Measurements from ENCODE around the gene GCHFR.

Gene GCHFR

DNA sequence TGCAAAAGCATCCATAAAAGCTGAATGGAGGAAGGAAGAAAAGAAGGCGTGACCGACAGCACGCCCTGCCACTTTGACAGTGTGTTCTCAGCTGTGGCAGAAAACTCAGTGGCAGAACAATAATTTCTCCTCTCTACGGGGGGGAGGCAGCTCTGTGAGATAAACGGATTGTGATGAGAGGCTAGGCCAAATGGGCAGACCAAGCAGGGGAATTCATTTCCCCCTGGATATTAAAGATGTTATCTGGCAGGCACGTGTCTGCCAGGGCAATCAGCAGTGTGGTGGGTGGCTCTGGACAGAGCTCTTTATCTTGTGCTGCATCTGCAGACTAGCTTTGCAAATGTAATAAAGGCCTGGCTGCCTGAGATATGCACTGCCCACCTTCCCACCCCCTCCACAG, 6.9 kb upstream of the GCHFR start (continued):
- TF ChIP-seq, protein P1, sequence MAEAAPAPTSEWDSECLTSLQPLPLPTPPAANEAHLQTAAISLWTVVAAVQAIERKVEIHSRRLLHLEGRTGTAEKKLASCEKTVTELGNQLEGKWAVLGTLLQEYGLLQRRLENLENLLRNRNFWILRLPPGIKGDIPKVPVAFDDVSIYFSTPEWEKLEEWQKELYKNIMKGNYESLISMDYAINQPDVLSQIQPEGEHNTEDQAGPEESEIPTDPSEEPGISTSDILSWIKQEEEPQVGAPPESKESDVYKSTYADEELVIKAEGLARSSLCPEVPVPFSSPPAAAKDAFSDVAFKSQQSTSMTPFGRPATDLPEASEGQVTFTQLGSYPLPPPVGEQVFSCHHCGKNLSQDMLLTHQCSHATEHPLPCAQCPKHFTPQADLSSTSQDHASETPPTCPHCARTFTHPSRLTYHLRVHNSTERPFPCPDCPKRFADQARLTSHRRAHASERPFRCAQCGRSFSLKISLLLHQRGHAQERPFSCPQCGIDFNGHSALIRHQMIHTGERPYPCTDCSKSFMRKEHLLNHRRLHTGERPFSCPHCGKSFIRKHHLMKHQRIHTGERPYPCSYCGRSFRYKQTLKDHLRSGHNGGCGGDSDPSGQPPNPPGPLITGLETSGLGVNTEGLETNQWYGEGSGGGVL (tag by site-specific recombination; IDR thresholded peaks at IDR 0.05): no peak
- TF ChIP-seq KLF16 (tag by site-specific recombination; IDR thresholded peaks at IDR 0.05) (no peak), ZNF19 (tag by site-specific recombination; IDR thresholded peaks at IDR 0.05; ENCODE audit: low read depth) (no peak), ZNF169 (tag by site-specific recombination; IDR thresholded peaks at IDR 0.05) (no peak), ZNF155 (tag by site-specific recombination; IDR thresholded peaks at IDR 0.05) (no peak), ZNF658 (tag by site-specific recombination; IDR thresholded peaks at IDR 0.05) (no peak), RBAK (tag by site-specific recombination; IDR thresholded peaks at IDR 0.05) (no peak), ZNF792 (tag by site-specific recombination; IDR thresholded peaks at IDR 0.05) (no peak), ZNF626 (tag by site-specific recombination; IDR thresholded peaks at IDR 0.05) (no peak), FEZF1 (tag by site-specific recombination; IDR thresholded peaks at IDR 0.05) (peak; percentile 77), ZFP41 (tag by site-specific recombination; IDR thresholded peaks at IDR 0.05; ENCODE audit: borderline replicate concordance) (no peak), ZNF133 (tag by site-specific recombination; IDR thresholded peaks at IDR 0.05) (no peak), KLF10 (tag by site-specific recombination; IDR thresholded peaks at IDR 0.05) (0 out of 2 replicates have a peak, but pooled peaks have one; percentile 27), REPIN1 (tag by site-specific recombination; IDR thresholded peaks at IDR 0.05; ENCODE audit: low read depth) (no peak), KLF9 (tag by site-specific recombination; IDR thresholded peaks at IDR 0.05; ENCODE audit: low read depth) (peak; percentile 28; the same call in 1 of the 2 replicates), SCRT1 (tag by site-specific recombination; IDR thresholded peaks at IDR 0.05; ENCODE audit: borderline replicate concordance) (no peak), GFI1B (tag by site-specific recombination; IDR thresholded peaks at IDR 0.05) (no peak), SALL2 (tag by site-specific recombination; IDR thresholded peaks at IDR 0.05; ENCODE audit: borderline replicate concordance) (no peak), TRIM28 (IDR thresholded peaks at IDR 0.05; ENCODE audit: borderline replicate concordance, low read length) (no peak), ZNF354C (tag by site-specific recombination; IDR thresholded peaks at IDR 0.05; ENCODE audit: borderline replicate concordance, low read depth) (no peak), ZNF391 (tag by site-specific recombination; IDR thresholded peaks at IDR 0.05; ENCODE audit: borderline replicate concordance, low read depth) (no peak), ZNF707 (tag by site-specific recombination; IDR thresholded peaks at IDR 0.05) (no peak), ZSCAN23 (tag by site-specific recombination; IDR thresholded peaks at IDR 0.05) (no peak), ZNF561 (tag by site-specific recombination; IDR thresholded peaks at IDR 0.05; ENCODE audit: borderline replicate concordance) (no peak), ZNF747 (tag by site-specific recombination; IDR thresholded peaks at IDR 0.05) (no peak), ZBTB48 (tag by site-specific recombination; IDR thresholded peaks at IDR 0.05) (no peak), ZFP37 (tag by site-specific recombination; IDR thresholded peaks at IDR 0.05) (no peak), ZNF610 (tag by site-specific recombination; IDR thresholded peaks at IDR 0.05; ENCODE audit: borderline replicate concordance) (no peak), ZBTB21 (tag by site-specific recombination; IDR thresholded peaks at IDR 0.05) (no peak), ZNF660 (tag by site-specific recombination; IDR thresholded peaks at IDR 0.05) (no peak)
- TF ChIP-seq, protein P2, sequence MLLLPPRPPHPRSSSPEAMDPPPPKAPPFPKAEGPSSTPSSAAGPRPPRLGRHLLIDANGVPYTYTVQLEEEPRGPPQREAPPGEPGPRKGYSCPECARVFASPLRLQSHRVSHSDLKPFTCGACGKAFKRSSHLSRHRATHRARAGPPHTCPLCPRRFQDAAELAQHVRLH (tag by site-specific recombination; IDR thresholded peaks at IDR 0.05): no peak
- TF ChIP-seq, protein P3, sequence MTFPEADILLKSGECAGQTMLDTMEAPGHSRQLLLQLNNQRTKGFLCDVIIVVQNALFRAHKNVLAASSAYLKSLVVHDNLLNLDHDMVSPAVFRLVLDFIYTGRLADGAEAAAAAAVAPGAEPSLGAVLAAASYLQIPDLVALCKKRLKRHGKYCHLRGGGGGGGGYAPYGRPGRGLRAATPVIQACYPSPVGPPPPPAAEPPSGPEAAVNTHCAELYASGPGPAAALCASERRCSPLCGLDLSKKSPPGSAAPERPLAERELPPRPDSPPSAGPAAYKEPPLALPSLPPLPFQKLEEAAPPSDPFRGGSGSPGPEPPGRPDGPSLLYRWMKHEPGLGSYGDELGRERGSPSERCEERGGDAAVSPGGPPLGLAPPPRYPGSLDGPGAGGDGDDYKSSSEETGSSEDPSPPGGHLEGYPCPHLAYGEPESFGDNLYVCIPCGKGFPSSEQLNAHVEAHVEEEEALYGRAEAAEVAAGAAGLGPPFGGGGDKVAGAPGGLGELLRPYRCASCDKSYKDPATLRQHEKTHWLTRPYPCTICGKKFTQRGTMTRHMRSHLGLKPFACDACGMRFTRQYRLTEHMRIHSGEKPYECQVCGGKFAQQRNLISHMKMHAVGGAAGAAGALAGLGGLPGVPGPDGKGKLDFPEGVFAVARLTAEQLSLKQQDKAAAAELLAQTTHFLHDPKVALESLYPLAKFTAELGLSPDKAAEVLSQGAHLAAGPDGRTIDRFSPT (tag by site-specific recombination; IDR thresholded peaks at IDR 0.05): no peak
- TF ChIP-seq, protein P4, sequence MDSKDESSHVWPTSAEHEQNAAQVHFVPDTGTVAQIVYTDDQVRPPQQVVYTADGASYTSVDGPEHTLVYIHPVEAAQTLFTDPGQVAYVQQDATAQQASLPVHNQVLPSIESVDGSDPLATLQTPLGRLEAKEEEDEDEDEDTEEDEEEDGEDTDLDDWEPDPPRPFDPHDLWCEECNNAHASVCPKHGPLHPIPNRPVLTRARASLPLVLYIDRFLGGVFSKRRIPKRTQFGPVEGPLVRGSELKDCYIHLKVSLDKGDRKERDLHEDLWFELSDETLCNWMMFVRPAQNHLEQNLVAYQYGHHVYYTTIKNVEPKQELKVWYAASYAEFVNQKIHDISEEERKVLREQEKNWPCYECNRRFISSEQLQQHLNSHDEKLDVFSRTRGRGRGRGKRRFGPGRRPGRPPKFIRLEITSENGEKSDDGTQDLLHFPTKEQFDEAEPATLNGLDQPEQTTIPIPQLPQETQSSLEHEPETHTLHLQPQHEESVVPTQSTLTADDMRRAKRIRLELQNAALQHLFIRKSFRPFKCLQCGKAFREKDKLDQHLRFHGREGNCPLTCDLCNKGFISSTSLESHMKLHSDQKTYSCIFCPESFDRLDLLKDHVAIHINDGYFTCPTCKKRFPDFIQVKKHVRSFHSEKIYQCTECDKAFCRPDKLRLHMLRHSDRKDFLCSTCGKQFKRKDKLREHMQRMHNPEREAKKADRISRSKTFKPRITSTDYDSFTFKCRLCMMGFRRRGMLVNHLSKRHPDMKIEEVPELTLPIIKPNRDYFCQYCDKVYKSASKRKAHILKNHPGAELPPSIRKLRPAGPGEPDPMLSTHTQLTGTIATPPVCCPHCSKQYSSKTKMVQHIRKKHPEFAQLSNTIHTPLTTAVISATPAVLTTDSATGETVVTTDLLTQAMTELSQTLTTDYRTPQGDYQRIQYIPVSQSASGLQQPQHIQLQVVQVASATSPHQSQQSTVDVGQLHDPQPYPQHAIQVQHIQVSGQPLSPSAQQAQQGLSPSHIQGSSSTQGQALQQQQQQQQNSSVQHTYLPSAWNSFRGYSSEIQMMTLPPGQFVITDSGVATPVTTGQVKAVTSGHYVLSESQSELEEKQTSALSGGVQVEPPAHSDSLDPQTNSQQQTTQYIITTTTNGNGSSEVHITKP (tag by site-specific recombination; IDR thresholded peaks at IDR 0.05): peak; percentile 84

All from HEK293 (cell line).